Nephron progenitor cell (in vitro differentiated cells): ENCODE results near the gene GNG4.
A peak's percentile ranks its signal among the peaks of the same experiment; 100 is the strongest.
"Not testable (repeated sequence)": the region's sequence is repeated elsewhere in the genome, so short reads cannot be mapped to it uniquely, and the experiment has no call there.

Experiments used
- DNase-seq: peaks from one replicate; pipeline ENCODE4 v3.0.0; 2021
- H3K27ac Mint-ChIP-seq: 2 replicates; pipeline ENCODE4 v1.8.0; 2021; ENCODE audit warnings: mild to moderate bottlenecking, moderate library complexity, mixed read lengths
- H3K27me3 Mint-ChIP-seq: 2 replicates; pipeline ENCODE4 v1.8.0; 2021; ENCODE audit warnings: mild to moderate bottlenecking, low read depth, mixed read lengths; ENCODE audit not compliant: poor library complexity
- H3K36me3 Mint-ChIP-seq: 2 replicates; pipeline ENCODE4 v1.8.0; 2021; ENCODE audit warnings: low read depth, mixed read lengths
- H3K4me1 Mint-ChIP-seq: 2 replicates; pipeline ENCODE4 v1.8.0; 2021; ENCODE audit warnings: mixed read lengths
- H3K4me3 Mint-ChIP-seq: 2 replicates; pipeline ENCODE4 v1.8.0; 2021; ENCODE audit warnings: mild to moderate bottlenecking, moderate library complexity, mixed read lengths
- H3K9me3 Mint-ChIP-seq: 2 replicates; pipeline ENCODE4 v1.8.0; 2021; ENCODE audit warnings: mild to moderate bottlenecking, moderate library complexity, mixed read lengths
- CTCF ChIP-seq: fragments of 200-600 bp; sonication (generic); IDR thresholded peaks from 2 replicates; pipeline ENCODE4 v1.5.0; 2021; ENCODE audit warnings: antibody characterized with exemption

Gene GNG4

GRCh38 chr1:235652364-235652763, 2.8 kb upstream of the GNG4 start:
- Mint-ChIP-seq H3K27me3 (peaks cover 76% of the 10 kb centered on the region), H3K27ac (no peak overlapping the region), H3K9me3 (peaks cover 23% of the 10 kb centered on the region), H3K4me3 (no peak overlapping the region), H3K4me1 (peaks cover 22% of the 10 kb centered on the region), H3K36me3 (no peaks in the 10 kb centered on the region)
- no peak for TF ChIP-seq CTCF
- no peak for DNase-seq

- H3K36me3 Mint-ChIP-seq, result no peaks in the 10 kb centered on the region
- peak overlapping the region; percentile 78 for H3K4me3 Mint-ChIP-seq
- no peak for TF ChIP-seq CTCF
- DNase-seq, result no peak
- peaks cover 26% of the 10 kb centered on the region for H3K4me1 Mint-ChIP-seq
- H3K27me3 Mint-ChIP-seq, result peaks cover 85% of the 10 kb centered on the region
- peaks cover 23% of the 10 kb centered on the region for H3K9me3 Mint-ChIP-seq
- no peak overlapping the region for H3K27ac Mint-ChIP-seq
Measured at GRCh38 chr1:235651170-235651806, 1.7 kb upstream of the GNG4 start.

- Mint-ChIP-seq H3K4me1 (peaks cover 28% of the 10 kb centered on the region), H3K4me3 (peak overlapping the region; percentile 78), H3K27me3 (peaks cover 83% of the 10 kb centered on the region), H3K36me3 (no peaks in the 10 kb centered on the region), H3K9me3 (peaks cover 23% of the 10 kb centered on the region), H3K27ac (no peak overlapping the region)
- DNase-seq, result peak; percentile 54
- TF ChIP-seq CTCF, result no peak
Measured at GRCh38 chr1:235650341-235651169, 971 bp upstream of the GNG4 start.

GRCh38 chr1:235648954-235649367, 623 bp downstream of the GNG4 start:
- Mint-ChIP-seq H3K4me3 (peak overlapping the region; percentile 88), H3K9me3 (peaks cover 20% of the 10 kb centered on the region), H3K27ac (no peak overlapping the region), H3K36me3 (no peaks in the 10 kb centered on the region), H3K27me3 (peaks cover 81% of the 10 kb centered on the region), H3K4me1 (peaks cover 39% of the 10 kb centered on the region)
- DNase-seq, result peak; percentile 80
- TF ChIP-seq CTCF, result no peak

- DNase-seq, result peak; percentile 49
- Mint-ChIP-seq H3K36me3 (no peaks in the 10 kb centered on the region), H3K27me3 (peaks cover 79% of the 10 kb centered on the region), H3K4me3 (peak overlapping the region; percentile 88), H3K4me1 (peaks cover 44% of the 10 kb centered on the region), H3K9me3 (peaks cover 17% of the 10 kb centered on the region), H3K27ac (no peak overlapping the region)
- TF ChIP-seq CTCF, result no peak
Measured at GRCh38 chr1:235648407-235648907, 1.1 kb downstream of the GNG4 start.

GRCh38 chr1:235647537-235647936, 2.0 kb downstream of the GNG4 start:
- H3K36me3 Mint-ChIP-seq, H3K27ac Mint-ChIP-seq, DNase-seq, H3K4me3 Mint-ChIP-seq, H3K9me3 Mint-ChIP-seq: not testable (repeated sequence)
- Mint-ChIP-seq H3K27me3 (peaks cover 69% of the 10 kb centered on the region), H3K4me1 (peaks cover 53% of the 10 kb centered on the region)
